ENCODE measurements around the gene TMPRSS7.

The TMPRSS7 gene

DNA sequence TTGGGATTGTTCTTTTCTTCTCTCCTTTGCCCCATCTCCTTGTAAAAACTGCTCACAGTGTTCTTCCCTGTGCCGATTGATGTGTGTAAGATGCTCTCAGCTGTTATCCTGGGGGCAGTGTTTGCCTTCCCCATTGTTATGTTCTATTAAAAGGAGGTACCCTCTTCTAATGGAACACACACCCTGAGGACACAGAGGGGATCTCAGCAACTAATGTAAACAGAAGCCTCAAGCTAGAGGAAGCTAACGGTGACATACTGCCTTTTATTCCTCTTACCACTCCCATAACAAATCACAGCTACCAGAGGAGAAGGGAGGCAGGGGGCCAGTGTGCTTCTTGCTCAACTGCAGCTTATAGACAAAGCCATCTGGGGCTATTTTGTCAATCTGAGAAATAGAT is 33.6 kb upstream of the TMPRSS7 start:
- no peak overlapping the region for H4K91ac ChIP-seq (ENCODE audit: low read length)
- DNase-seq: no peak
- no peak overlapping the region for H4K8ac ChIP-seq (ENCODE audit: low read length)
- H2AK5ac ChIP-seq (ENCODE audit: low read length, severe bottlenecking): no peak overlapping the region
- H2BK15ac ChIP-seq (ENCODE audit: low read depth, poor library complexity, severe bottlenecking): no peak overlapping the region
- peaks cover 0 to 10% of the 10 kb centered on the region in 2 experiments for H3K27me3 ChIP-seq (ENCODE audit: control insufficient read depth in 1 of 2, insufficient read depth in 1 of 2, low read length in 2 of 2)
- no peak overlapping the region for H2BK12ac ChIP-seq (ENCODE audit: low read length in 2 of 2)
- H3K4me3 ChIP-seq (ENCODE audit: insufficient read depth in 1 of 2, low read depth in 1 of 2, low read length in 2 of 2): no peak overlapping the region
- no peak overlapping the region for H2BK5ac ChIP-seq (ENCODE audit: low read depth, low read length, poor library complexity, severe bottlenecking)
- H3K23ac ChIP-seq (ENCODE audit: low read length in 2 of 2): no peak overlapping the region
- H3K4me1 ChIP-seq (ENCODE audit: control insufficient read depth, insufficient read depth, low read depth, low read length): peaks cover 18% of the 10 kb centered on the region
- H3K14ac ChIP-seq (ENCODE audit: low read length in 2 of 2): no peak overlapping the region
- H3K18ac ChIP-seq (ENCODE audit: low read depth in 1 of 2, low read length in 2 of 2): no peak overlapping the region
- H3K9me3 ChIP-seq (ENCODE audit: control insufficient read depth, low read length): no peaks in the 10 kb centered on the region
- peaks cover 0 to 14% of the 10 kb centered on the region in 2 experiments for H3K36me3 ChIP-seq (ENCODE audit: control insufficient read depth in 1 of 2, insufficient read depth in 2 of 2, low read depth in 1 of 2, low read length in 2 of 2)
- 54% methylated on average over 2 of the region's 2 CpGs for WGBS
- no peak overlapping the region for H3K4ac ChIP-seq (ENCODE audit: low read depth in 1 of 2, low read length in 2 of 2)
- no peak overlapping the region for H2AFZ ChIP-seq (ENCODE audit: low read depth, low read length)
- no peak overlapping the region for H3K27ac ChIP-seq (ENCODE audit: low read length, poor library complexity, severe bottlenecking)
- peaks cover 13% of the 10 kb centered on the region for H3K79me1 ChIP-seq (replicated peaks; ENCODE audit: low read length, poor library complexity, severe bottlenecking)
- peak overlapping the region; percentile 78 for H3K4me2 ChIP-seq (ENCODE audit: low read length, poor library complexity, severe bottlenecking)
- no peak overlapping the region for H3K9ac ChIP-seq (ENCODE audit: low read length)
- H2BK120ac ChIP-seq (ENCODE audit: low read depth, low read length): no peak overlapping the region

DNA sequence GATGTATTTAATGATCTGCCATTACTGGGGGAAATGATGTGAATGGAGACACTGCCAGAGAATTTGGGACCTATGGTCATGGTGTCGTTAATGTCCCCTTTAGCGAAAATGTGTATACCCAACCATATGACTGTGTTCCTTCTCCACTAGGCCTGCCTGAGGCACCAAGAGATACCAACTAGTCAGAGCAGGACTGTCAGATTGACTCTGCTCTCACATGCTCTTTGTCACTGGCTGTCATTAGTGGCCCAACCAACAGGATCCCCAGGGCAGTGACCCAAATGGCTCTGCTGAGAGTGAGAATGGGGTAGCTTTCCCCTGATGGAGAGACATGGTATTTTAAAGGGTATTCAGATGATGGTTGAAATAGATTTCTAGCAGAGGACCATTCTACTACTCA is 33.0 kb upstream of the TMPRSS7 start:
- H3K4me3 ChIP-seq (ENCODE audit: insufficient read depth in 1 of 2, low read depth in 1 of 2, low read length in 2 of 2): no peak overlapping the region
- H3K4me2 ChIP-seq (ENCODE audit: low read length, poor library complexity, severe bottlenecking): peak overlapping the region; percentile 40
- no peak overlapping the region for H4K91ac ChIP-seq (ENCODE audit: low read length)
- no peak overlapping the region for H3K9ac ChIP-seq (ENCODE audit: low read length)
- H2AK5ac ChIP-seq (ENCODE audit: low read length, severe bottlenecking): no peak overlapping the region
- H3K27me3 ChIP-seq (ENCODE audit: control insufficient read depth in 1 of 2, insufficient read depth in 1 of 2, low read length in 2 of 2): peaks cover 0 to 10% of the 10 kb centered on the region in 2 experiments
- H3K9me3 ChIP-seq (ENCODE audit: control insufficient read depth, low read length): no peaks in the 10 kb centered on the region
- H2AFZ ChIP-seq (ENCODE audit: low read depth, low read length): no peak overlapping the region
- no peak overlapping the region for H2BK12ac ChIP-seq (ENCODE audit: low read length in 2 of 2)
- 95% methylated on average over 2 of the region's 2 CpGs for WGBS
- DNase-seq: no peak
- H3K18ac ChIP-seq (ENCODE audit: low read depth in 1 of 2, low read length in 2 of 2): no peak overlapping the region
- H2BK120ac ChIP-seq (ENCODE audit: low read depth, low read length): no peak overlapping the region
- H2BK15ac ChIP-seq (ENCODE audit: low read depth, poor library complexity, severe bottlenecking): no peak overlapping the region
- no peak overlapping the region for H3K27ac ChIP-seq (ENCODE audit: low read length, poor library complexity, severe bottlenecking)
- peaks cover 15% of the 10 kb centered on the region for H3K79me1 ChIP-seq (replicated peaks; ENCODE audit: low read length, poor library complexity, severe bottlenecking)
- no peak overlapping the region for H3K14ac ChIP-seq (ENCODE audit: low read length in 2 of 2)
- peaks cover 18% of the 10 kb centered on the region for H3K4me1 ChIP-seq (ENCODE audit: control insufficient read depth, insufficient read depth, low read depth, low read length)
- no peak overlapping the region for H4K8ac ChIP-seq (ENCODE audit: low read length)
- H3K23ac ChIP-seq (ENCODE audit: low read length in 2 of 2): no peak overlapping the region
- no peak overlapping the region for H3K4ac ChIP-seq (ENCODE audit: low read depth in 1 of 2, low read length in 2 of 2)
- no peak overlapping the region for H2BK5ac ChIP-seq (ENCODE audit: low read depth, low read length, poor library complexity, severe bottlenecking)
- peaks cover 0 to 16% of the 10 kb centered on the region in 2 experiments for H3K36me3 ChIP-seq (ENCODE audit: control insufficient read depth in 1 of 2, insufficient read depth in 2 of 2, low read depth in 1 of 2, low read length in 2 of 2)

DNA sequence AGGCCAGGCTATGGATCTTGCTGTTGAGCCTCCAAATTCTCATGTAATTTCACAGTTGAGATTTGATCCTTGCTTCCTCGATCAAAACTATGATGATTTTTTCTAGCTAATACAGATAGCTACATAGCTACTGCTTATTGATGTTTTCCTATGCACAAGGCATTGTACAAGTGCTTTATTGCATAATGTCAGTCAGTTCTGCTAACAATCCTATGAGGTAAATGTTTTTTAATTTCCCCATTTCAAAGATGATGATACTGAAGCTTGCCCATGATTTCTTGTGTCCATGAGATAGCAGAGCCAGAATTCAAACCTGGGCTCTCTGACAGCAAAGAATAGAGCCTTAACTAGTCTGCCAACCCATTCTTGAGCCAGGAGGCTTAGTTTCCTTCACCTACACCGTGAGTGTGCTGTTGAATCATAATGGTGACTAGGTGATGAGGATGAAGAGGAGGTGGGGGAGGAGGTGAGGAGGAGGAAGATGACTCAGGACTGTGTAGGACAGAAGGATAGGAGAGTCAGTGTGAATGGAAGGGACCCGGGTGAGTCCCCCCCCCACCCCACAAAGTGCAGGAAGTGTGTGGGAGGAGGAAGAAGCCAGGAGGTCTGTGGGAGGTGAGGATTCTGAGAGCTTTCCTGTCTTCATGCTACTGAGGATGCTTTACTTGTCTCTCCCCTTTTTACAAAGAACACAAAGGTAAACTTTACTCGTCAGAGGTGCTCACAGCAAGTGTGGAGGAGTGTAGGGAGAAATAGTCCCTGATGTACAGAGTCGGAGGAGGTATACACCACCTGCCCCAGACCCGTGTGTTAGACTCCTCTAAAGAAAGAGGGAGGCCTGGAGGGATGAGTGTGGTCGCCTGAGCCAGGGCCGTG is 32.2 kb upstream of the TMPRSS7 start:
- no peak overlapping the region for H2BK120ac ChIP-seq (ENCODE audit: low read depth, low read length)
- H3K4ac ChIP-seq (ENCODE audit: low read depth in 1 of 2, low read length in 2 of 2): no peak overlapping the region

DNA sequence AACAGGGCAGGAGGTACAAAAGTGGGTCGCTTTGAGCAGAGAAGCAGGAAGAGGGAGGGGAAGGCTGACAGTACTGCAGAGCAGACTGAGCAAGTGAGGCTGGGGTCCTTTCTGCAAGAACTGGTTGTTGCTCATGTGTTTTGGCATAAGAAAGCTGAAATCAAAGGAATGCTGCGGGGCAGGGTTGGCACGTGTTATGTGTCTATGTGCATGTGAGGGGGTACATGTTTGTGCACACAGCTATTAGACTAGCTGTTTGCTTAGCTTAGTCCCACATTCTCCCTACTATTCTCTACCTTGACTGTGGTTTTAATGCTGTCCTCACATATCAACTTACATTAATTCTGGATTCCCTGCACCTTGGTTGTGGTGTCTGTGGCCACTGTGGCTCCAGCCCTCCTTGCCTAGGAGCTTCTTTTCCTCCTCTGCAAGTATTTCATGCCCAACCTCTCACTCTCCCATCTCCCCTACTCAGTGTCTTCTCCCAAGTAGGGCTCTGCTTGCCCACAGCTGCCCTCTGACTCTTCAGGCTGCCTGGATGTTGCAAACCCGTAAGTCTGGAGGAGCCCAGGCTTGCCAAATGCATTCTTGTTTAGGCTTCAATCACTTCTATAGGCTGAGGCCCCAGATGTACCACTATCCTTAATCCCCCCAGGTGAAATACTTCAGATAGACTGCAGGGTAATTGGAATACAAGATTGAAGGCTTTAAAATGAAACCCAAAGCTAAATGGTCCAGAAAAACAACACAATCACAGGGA is 31.0 kb upstream of the TMPRSS7 start:
- H3K27me3 ChIP-seq (ENCODE audit: control insufficient read depth in 1 of 2, insufficient read depth in 1 of 2, low read length in 2 of 2): peaks cover 0 to 9% of the 10 kb centered on the region in 2 experiments
- H2AK5ac ChIP-seq (ENCODE audit: low read length, severe bottlenecking): no peak overlapping the region
- no peak overlapping the region for H2BK5ac ChIP-seq (ENCODE audit: low read depth, low read length, poor library complexity, severe bottlenecking)
- no peak for DNase-seq
- H3K79me1 ChIP-seq (replicated peaks; ENCODE audit: low read length, poor library complexity, severe bottlenecking): peaks cover 15% of the 10 kb centered on the region
- peak overlapping the region; percentile 52 for H4K91ac ChIP-seq (ENCODE audit: low read length)
- WGBS: 47% methylated on average over 1 of the region's 4 CpGs
- no peak overlapping the region for H3K18ac ChIP-seq (ENCODE audit: low read depth in 1 of 2, low read length in 2 of 2)
- no peak overlapping the region for H3K4ac ChIP-seq (ENCODE audit: low read depth in 1 of 2, low read length in 2 of 2)
- H2BK15ac ChIP-seq (ENCODE audit: low read depth, poor library complexity, severe bottlenecking): peak overlapping the region; percentile 15
- H2AFZ ChIP-seq (ENCODE audit: low read depth, low read length): no peak overlapping the region
- no peak overlapping the region for H2BK120ac ChIP-seq (ENCODE audit: low read depth, low read length)
- no peaks in the 10 kb centered on the region for H3K9me3 ChIP-seq (ENCODE audit: control insufficient read depth, low read length)
- H3K23ac ChIP-seq (ENCODE audit: low read length in 2 of 2): no peak overlapping the region
- H3K27ac ChIP-seq (ENCODE audit: low read length, poor library complexity, severe bottlenecking): no peak overlapping the region
- no peak overlapping the region for H2BK12ac ChIP-seq (ENCODE audit: low read length in 2 of 2)
- H3K4me2 ChIP-seq (ENCODE audit: low read length, poor library complexity, severe bottlenecking): no peak overlapping the region
- H3K4me3 ChIP-seq (ENCODE audit: insufficient read depth in 1 of 2, low read depth in 1 of 2, low read length in 2 of 2): no peak overlapping the region
- H3K36me3 ChIP-seq (ENCODE audit: control insufficient read depth in 1 of 2, insufficient read depth in 2 of 2, low read depth in 1 of 2, low read length in 2 of 2): peaks cover 0 to 16% of the 10 kb centered on the region in 2 experiments
- H3K4me1 ChIP-seq (ENCODE audit: control insufficient read depth, insufficient read depth, low read depth, low read length): peaks cover 20% of the 10 kb centered on the region
- H4K8ac ChIP-seq (ENCODE audit: low read length): no peak overlapping the region
- no peak overlapping the region for H3K14ac ChIP-seq (ENCODE audit: low read length in 2 of 2)
- no peak overlapping the region for H3K9ac ChIP-seq (ENCODE audit: low read length)

More for the DNA sequence above, 32.2 kb upstream of the TMPRSS7 start:
- no peak for DNase-seq
- H3K23ac ChIP-seq (ENCODE audit: low read length in 2 of 2): no peak overlapping the region
- no peak overlapping the region for H4K8ac ChIP-seq (ENCODE audit: low read length)
- no peak overlapping the region for H2BK12ac ChIP-seq (ENCODE audit: low read length in 2 of 2)
- H3K36me3 ChIP-seq (ENCODE audit: control insufficient read depth in 1 of 2, insufficient read depth in 2 of 2, low read depth in 1 of 2, low read length in 2 of 2): peaks cover 0 to 16% of the 10 kb centered on the region in 2 experiments
- no peaks in the 10 kb centered on the region for H3K9me3 ChIP-seq (ENCODE audit: control insufficient read depth, low read length)
- H3K9ac ChIP-seq (ENCODE audit: low read length): no peak overlapping the region
- H3K27ac ChIP-seq (ENCODE audit: low read length, poor library complexity, severe bottlenecking): no peak overlapping the region
- 77% methylated on average over 6 of the region's 8 CpGs for WGBS
- H2AK5ac ChIP-seq (ENCODE audit: low read length, severe bottlenecking): no peak overlapping the region
- H3K4me2 ChIP-seq (ENCODE audit: low read length, poor library complexity, severe bottlenecking): no peak overlapping the region
- H3K14ac ChIP-seq (ENCODE audit: low read length in 2 of 2): no peak overlapping the region
- H3K27me3 ChIP-seq (ENCODE audit: control insufficient read depth in 1 of 2, insufficient read depth in 1 of 2, low read length in 2 of 2): peaks cover 0 to 10% of the 10 kb centered on the region in 2 experiments
- H3K18ac ChIP-seq (ENCODE audit: low read depth in 1 of 2, low read length in 2 of 2): no peak overlapping the region
- H2BK5ac ChIP-seq (ENCODE audit: low read depth, low read length, poor library complexity, severe bottlenecking): no peak overlapping the region
- H2AFZ ChIP-seq (ENCODE audit: low read depth, low read length): no peak overlapping the region
- H3K4me3 ChIP-seq (ENCODE audit: insufficient read depth in 1 of 2, low read depth in 1 of 2, low read length in 2 of 2): no peak overlapping the region
- H3K79me1 ChIP-seq (replicated peaks; ENCODE audit: low read length, poor library complexity, severe bottlenecking): peaks cover 15% of the 10 kb centered on the region
- H4K91ac ChIP-seq (ENCODE audit: low read length): no peak overlapping the region
- peaks cover 18% of the 10 kb centered on the region for H3K4me1 ChIP-seq (ENCODE audit: control insufficient read depth, insufficient read depth, low read depth, low read length)
- no peak overlapping the region for H2BK15ac ChIP-seq (ENCODE audit: low read depth, poor library complexity, severe bottlenecking)

Measured in mesenchymal stem cell (in vitro differentiated cells and primary cell).